HG03354 (cell line): Measurements from ENCODE around the gene CFAP206.

Experiments
- ATAC-seq: cut with Tn5 transposase; IDR thresholded peaks from one replicate; pipeline ENCODE4 v1.9.1; 2021; ENCODE audit warnings: mild to moderate bottlenecking; ENCODE audit not compliant: unreplicated experiment, poor library complexity, severe bottlenecking

CFAP206 gene

DNA sequence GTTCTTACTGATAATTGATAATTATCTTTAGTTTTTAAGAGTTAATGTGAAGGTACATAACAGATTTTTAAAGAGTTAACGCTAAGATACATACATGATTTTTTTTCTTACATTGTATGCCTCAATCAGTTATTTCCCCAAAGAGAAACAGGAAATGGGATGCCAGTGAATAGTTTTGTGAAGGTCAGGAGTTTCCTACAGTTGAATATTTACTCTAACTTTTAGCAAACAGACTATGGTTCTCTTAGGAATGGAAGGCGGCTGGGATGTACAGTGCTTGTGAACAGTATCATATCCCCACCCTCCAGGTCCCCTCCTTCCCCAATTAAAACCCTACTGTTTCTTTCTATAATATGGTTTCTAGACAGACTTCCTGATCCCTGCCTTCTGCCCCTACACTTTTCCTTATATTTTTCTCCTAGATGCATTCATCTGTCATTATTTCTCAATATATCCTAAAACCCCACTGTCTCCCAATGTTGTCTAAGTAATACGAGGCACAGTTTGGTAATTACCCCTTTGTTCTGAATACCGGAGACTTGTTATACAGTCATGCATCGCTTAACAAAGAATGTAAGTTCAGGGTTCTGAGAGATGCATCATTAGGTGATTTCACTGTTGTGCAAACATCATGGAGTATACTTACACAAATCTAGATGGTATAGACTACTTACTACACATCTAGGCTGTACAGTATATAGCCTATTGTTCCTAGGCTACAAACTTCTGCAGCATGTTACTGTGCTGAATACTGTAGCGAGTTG is 94.2 kb downstream of the CFAP206 start:
- no peak for ATAC-seq

DNA sequence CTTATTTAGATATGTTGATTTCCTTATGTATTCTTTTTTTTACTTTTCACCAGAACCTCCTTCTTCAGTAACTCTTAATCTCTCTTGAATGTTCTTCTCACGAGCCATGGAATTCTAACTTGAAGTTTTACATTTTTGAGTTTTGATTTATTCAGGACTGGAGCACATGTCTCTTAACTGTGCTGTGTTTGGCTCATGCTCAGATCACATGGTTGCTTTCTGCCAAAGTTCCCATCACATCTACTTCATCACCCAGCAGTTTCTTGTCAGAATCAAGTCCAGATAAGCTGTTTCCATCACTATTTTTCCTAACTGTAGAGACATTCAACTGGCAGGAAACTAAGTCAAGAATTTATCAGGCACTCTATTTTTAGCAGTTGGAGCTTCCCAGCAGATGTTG is 96.7 kb downstream of the CFAP206 start:
- ATAC-seq, result no peak
